Cardiac fibroblast (primary cell): ENCODE measurements around the gene RPH3AL.
A peak's percentile ranks its signal among the peaks of the same experiment; 100 is the strongest.
"Not testable (repeated sequence)": the region's sequence is repeated elsewhere in the genome, so short reads cannot be mapped to it uniquely, and the experiment has no call there.

ENCODE experiments used
- DNase-seq, 2 donors: peaks; one replicate each; pipeline versions ENCODE4 v3.0.0 to v3.0.0-alpha.2; 2010; ENCODE audit warnings: low read depth in 2 of 2
- H3K4me3 ChIP-seq, 2 donors: replicated peaks in 1 of 2; 1 replicate in 1 of 2; 2 replicates in 1 of 2; pipeline ENCODE4 v1.5.1; 2011; ENCODE audit warnings: low read depth in 2 of 2, low read length in 2 of 2, mild to moderate bottlenecking in 2 of 2, moderate library complexity in 1 of 2
- TF ChIP-seq, protein P1 (sequence below): IDR thresholded peaks from one replicate; pipeline ENCODE4 v1.5.1; 2011; ENCODE audit warnings: low read depth, mild to moderate bottlenecking, low read length, inconsistent platforms

Gene RPH3AL

DNA sequence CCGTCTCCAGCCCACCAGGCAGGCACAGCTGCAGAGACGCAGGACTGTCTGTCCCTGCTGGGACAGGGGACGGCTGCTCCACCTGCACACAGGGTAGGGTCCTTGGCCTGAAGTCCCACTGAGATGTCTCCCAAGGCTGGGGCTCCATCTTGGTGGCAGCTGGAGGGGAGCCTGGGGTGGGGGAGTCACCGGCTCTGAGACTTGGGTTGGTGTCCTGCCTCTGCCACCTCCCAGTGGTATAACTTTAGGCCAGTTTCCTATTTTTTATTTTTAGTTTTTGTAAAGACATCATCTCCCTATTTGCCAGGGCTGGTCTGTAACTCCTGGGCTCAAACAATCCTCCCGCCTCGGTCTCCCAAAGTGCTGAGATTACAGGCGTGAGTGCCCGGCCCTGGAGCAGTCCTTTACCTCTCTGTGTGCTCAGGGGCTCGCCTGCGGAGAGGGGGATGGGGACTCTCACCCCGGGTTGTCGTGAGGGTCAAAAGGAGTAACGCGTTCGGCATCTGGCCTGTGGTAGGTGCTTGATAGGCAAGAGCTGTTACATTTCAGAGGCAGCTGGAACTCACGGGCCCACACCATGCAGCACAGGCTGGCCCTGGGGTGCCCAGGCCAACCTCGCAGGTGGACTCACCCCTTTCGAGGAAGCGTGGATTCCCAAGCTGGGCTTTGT is 124.5 kb downstream of the RPH3AL start:
- TF ChIP-seq, protein P1, sequence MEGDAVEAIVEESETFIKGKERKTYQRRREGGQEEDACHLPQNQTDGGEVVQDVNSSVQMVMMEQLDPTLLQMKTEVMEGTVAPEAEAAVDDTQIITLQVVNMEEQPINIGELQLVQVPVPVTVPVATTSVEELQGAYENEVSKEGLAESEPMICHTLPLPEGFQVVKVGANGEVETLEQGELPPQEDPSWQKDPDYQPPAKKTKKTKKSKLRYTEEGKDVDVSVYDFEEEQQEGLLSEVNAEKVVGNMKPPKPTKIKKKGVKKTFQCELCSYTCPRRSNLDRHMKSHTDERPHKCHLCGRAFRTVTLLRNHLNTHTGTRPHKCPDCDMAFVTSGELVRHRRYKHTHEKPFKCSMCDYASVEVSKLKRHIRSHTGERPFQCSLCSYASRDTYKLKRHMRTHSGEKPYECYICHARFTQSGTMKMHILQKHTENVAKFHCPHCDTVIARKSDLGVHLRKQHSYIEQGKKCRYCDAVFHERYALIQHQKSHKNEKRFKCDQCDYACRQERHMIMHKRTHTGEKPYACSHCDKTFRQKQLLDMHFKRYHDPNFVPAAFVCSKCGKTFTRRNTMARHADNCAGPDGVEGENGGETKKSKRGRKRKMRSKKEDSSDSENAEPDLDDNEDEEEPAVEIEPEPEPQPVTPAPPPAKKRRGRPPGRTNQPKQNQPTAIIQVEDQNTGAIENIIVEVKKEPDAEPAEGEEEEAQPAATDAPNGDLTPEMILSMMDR = no peak
- no peak overlapping the region for H3K4me3 ChIP-seq

DNA sequence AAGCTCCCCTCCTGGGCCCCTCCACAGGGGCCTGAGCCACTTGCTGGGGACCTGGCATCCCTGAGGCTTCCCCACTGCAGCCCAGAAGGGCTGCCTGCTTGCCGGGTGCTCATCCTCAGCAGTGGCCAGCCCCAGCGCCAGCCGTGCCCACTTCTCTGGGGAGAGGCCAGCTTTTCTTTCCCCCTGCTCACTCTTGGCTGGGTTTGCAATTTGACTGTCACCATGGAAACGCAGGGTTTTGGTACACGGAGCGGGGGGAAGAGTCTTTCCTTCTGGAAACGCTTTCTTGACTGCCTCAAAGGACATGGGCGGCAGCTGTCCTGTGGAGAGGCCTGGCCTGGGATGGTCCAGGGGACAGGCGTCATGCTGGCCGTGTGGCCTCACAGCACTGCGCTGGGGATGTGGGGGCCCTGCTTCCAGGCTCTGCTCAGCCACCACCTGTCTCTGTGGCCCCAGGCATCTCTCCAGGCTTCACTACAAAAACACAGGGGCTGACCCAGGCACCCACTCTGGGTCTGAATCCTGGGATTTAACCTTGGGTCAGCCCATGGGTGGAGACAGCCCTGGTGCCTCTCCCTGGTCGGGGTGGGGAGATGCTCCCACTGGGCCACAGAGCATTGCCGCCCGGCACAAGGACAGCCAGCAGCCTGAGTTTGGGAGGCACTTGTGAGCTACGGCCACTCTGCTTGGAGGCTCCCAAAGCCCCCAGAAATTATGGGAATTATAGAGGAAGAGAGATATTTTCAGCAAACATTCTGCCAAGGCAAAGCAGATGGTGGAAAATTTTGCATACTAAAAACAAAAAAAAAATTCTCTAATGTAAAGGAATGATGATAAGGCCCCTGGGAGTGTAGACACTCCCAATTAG is 125.3 kb downstream of the RPH3AL start:
- TF ChIP-seq, protein P1 = no peak
- H3K4me3 ChIP-seq = no peak overlapping the region
- DNase-seq = peak in 1 of 2 donors; percentile 13

More for the DNA sequence above, 124.5 kb downstream of the RPH3AL start:
- no peak for DNase-seq

DNA sequence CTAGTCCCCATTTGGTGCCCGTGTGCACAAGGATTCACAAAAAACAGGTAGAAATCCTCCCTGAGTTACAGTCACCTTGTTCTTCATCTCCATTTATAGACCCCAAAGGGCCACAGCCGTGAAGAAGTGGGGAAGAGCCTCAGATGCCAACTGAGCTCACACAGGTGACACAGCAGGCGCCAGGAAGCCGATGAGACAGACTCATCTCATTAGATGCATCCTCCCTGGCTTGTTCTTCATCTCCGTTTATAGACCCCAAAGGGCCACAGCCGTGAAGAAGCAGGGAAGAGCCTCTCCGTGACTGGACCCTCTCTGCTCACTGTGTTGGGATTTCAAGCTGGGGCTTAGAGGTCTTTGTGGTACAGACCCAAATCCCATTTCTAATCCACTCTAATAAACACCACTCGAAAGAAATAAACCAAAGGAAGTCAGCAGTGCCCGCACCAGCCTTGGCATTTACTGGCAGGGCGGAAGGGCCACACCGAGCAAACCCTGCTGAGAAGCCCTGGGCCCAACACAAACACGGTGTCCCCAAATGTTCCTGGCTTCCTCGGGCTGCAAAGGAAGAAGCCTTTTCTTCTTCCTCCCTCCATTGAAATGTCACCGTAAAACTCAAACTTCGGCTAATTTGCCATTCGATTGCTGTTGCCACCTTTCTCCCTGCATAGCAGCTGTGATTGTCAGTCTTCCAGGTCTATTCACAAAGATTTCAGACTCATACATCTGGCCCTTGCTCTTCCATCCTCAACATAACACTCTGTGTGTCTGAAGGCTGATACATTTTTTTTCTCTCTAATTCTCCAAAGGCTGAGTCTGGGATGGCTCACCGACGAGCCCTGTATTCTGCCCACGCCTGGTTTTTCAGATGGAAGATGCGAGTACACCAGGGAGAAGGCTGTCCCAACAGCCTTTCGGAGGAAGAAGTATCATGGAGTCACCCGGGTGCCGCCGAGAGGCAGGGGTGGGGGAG is 126.2 kb downstream of the RPH3AL start:
- TF ChIP-seq, protein P1 = no peak
- no peak overlapping the region for H3K4me3 ChIP-seq
- DNase-seq = no peak

DNA sequence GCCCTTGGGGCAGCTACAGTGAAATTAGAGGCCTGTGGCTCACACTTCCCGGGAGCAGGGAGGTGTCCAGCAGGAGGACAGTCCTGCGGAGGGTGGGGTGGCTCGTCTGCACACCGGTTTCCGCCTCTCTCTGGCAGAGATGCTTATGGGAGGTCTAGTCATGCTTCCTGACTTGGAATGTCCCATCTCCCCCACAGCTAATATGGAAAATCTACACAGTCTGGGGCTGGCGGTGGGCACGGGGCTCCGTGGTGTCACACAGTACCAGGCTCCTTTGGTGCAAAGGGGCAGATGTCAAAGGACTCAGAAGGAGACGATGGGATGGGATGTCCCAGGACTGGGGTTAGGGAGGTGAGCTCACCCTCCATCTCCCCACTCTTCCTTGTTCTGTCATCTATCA is 127.1 kb downstream of the RPH3AL start:
- no peak for DNase-seq
- TF ChIP-seq, protein P1 = no peak
- H3K4me3 ChIP-seq = no peak overlapping the region

DNA sequence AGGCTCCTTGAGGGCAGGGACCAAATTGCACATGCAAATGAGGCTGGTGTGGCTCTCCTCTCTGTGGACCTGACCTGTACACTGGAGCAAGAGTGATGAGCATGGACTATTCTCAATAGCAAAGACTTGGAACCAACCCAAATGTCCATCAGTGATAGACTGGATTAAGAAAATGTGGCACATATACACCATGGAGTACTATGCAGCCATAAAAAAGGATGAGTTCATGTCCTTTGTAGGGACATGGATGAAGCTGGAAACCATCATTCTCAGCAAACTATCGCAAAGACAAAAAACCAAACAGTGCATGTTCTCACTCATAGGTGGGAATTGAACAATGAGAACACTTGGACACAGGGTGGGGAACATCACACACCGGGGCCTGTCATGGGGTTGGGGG is 128.0 kb downstream of the RPH3AL start:
- H3K4me3 ChIP-seq, DNase-seq: not testable (repeated sequence)

DNA sequence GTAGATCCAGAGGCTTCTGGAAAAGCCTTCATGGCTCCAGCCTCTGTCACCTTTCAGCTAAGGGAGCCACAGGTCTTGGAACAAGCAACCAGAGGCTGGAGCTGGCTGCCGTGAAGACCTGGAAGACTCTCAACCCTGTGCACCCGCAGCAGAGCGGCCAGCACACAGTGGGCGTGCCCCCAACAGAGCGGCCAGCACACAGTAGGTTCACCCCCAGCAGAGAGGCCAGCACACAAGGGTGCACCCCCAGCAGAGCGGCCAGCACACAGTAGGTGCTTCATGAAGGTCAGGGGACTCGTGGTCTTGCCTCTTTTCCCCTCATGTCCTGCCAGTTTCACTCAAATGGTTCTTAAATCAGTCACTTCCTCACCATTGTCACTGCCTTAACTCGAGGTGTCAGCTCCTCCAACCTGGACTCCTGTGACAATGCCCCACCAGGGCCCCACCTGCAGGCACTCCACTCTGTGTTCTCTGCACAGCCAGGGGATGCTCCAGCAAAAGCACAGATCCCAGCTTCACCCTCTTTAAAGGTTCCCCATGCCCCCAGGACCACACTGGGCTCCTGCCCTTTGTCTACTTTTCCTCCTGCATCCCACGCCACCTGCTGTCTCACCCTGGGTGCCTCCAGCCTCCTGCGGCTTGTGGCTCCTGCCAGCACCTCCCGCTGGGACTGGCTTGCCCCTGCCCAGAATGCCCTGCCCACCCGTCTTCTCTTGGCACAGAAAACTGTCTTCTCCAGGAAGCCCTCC is 128.7 kb downstream of the RPH3AL start:
- DNase-seq = no peak
- H3K4me3 ChIP-seq = no peak overlapping the region
- TF ChIP-seq, protein P1 = no peak
